Activated CD4-positive, alpha-beta memory T cell treated with anti-CD3 and anti-CD28 coated beads, Interleukin-2, amount 10 ng/mL, durations not matched to agents 7 days and 5 days (primary cell): Measurements from ENCODE around the gene PGS1. TPM values are rescaled to one million over a fixed set of nuclear protein-coding genes. Genes with fewer than 3 reads are reported as not detected.

Experiments
- CTCF ChIA-PET: fragments of 350-600 bp; sonication (Branson Sonifier 250); formaldehyde crosslinking; loops from one replicate; lab custom pipeline; 2021; ENCODE audit warnings: antibody characterized with exemption, inconsistent platforms; lab: Charles Lee
- POLR2A ChIA-PET: fragments of 350-600 bp; sonication (Branson Sonifier 250); formaldehyde crosslinking; loops from one replicate; lab custom pipeline; 2021; ENCODE audit warnings: antibody characterized with exemption; lab: Charles Lee
- DNase-seq: peaks from one replicate; pipeline ENCODE4 v3.0.0-alpha.2; 2020
- H3K27ac Mint-ChIP-seq: one replicate; pipeline ENCODE4 v1.8.0; 2021; ENCODE audit warnings: mild to moderate bottlenecking, mixed read lengths
- H3K27me3 Mint-ChIP-seq: one replicate; pipeline ENCODE4 v1.8.0; 2021; ENCODE audit warnings: mixed read lengths
- H3K36me3 Mint-ChIP-seq: one replicate; pipeline ENCODE4 v1.8.0; 2021; ENCODE audit warnings: low read depth, mixed read lengths
- H3K4me1 Mint-ChIP-seq: one replicate; pipeline ENCODE4 v1.8.0; 2021; ENCODE audit warnings: mixed read lengths
- H3K4me3 Mint-ChIP-seq: one replicate; pipeline ENCODE4 v1.8.0; 2021; ENCODE audit warnings: mild to moderate bottlenecking, mixed read lengths
- H3K9me3 Mint-ChIP-seq: one replicate; pipeline ENCODE4 v1.8.0; 2021; ENCODE audit warnings: mixed read lengths
- total RNA-seq, 2 experiments: library from RNA; stranded (reverse); gene quantifications; one replicate each; pipeline ENCODE4 v1.2.3, GENCODE V29; 2021

The PGS1 gene
- total RNA-seq, 2 experiments from 2014 or later: 70.7 to 75.5 TPM

GRCh38 chr17:78359997-78360370 is 18.5 kb upstream of the PGS1 start, which contains the start of gene SOCS3:
Gene SOCS3, minus strand, starts transcription at chr17:78360077. Its CDS starts 982 bp downstream, at chr17:78359095.
- peaks cover 48% of the 10 kb centered on the region for H3K4me1 Mint-ChIP-seq
- peaks cover 4% of the 10 kb centered on the region for H3K27me3 Mint-ChIP-seq
- H3K27ac Mint-ChIP-seq: peak within 1 kb of the TSS; percentile 93
- DNase-seq: peak; percentile 98
- no peaks in the 10 kb centered on the region for H3K9me3 Mint-ChIP-seq
- H3K4me3 Mint-ChIP-seq: peak within 1 kb of the TSS; percentile 83
- ChIA-PET POLR2A (interaction anchor here (0.8 to 6.4 kb wide), 16 partner anchors 10 to 425 kb away, joined by 3 to 153 read pairs (median 4); no protein-coding TSS in a partner anchor), CTCF (interaction anchor here (0.7 to 7.3 kb wide), 11 partner anchors 16 to 389 kb away, joined by 3 to 74 read pairs (median 8); partner anchors contain the start of gene PGS1)
- peaks cover 40% of the 10 kb centered on the region for H3K36me3 Mint-ChIP-seq

DNA sequence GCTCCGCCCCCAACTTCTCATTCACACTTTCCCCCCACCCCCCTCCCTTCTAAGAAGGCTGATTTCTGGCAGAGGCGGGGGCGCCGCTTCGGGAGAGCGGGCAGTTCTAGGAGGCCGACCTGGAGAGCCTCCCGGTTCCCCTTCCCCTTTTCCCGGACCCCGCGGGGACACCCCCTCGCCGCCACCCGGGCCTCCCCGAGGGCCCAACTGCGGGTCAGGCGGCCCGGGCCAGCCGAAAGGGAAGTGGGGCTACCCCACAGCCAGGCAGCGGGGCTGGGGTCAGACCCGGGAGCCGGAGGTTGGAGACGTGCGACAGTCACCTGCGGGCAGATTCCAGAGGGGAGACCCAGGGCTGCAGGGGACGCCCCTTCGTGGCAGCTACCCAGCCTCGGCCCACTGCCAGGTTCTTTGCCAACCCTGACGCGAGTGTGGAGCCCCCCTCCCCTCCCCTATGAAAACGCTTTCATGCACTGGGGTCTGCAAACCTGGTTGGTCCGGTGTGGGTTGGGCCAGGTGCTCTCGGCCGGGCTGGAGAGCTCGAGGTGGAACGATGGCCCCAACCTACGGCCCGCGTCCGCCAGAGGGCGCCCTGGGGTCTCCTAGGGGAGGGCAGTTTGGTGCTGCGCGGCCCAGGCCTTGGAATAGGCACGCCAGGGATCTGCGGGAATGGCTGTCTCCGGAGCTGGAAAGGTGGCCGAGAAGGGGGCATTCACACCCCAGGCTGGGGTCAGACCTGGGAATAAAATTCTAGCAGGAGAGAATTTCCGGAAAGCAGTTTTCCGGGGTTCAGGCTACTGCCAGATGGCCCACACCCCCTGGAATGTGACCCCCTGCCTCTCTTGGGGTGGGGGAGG is 17.9 kb upstream of the PGS1 start:
- CTCF ChIA-PET: interaction anchor here (0.6 to 7.3 kb wide), 22 partner anchors 11 to 388 kb away, joined by 3 to 74 read pairs (median 4); partner anchors contain the start of gene PGS1
- peaks cover 46% of the 10 kb centered on the region for H3K4me1 Mint-ChIP-seq

DNA sequence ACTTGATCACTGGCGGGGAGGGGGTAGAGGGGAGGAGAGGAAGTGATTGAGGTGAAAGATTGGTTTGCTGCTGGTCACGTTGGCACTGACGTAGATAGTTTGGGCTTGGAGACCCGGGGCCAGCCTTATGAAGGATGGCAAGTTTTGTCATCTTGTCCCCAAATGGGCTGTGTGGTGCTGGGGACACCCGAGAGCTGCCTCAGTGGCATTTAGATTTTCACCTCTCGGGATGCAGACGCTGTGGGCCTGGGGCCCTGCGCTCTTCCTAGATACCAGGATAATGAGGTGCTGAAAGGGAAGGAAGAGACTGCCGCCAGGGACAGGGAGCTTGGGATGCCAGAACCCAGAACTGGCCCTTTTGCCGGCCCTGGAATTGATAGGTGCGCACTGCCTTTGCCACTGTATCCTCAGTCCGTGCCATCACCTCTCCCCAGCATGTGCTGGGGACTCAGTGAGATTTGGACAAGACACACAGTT is 17.2 kb upstream of the PGS1 start:
- H3K27ac Mint-ChIP-seq: peak overlapping the region; percentile 93
- H3K36me3 Mint-ChIP-seq: peaks cover 27% of the 10 kb centered on the region
- peaks cover 41% of the 10 kb centered on the region for H3K4me1 Mint-ChIP-seq
- DNase-seq: no peak
- no peaks in the 10 kb centered on the region for H3K9me3 Mint-ChIP-seq
- ChIA-PET CTCF (interaction anchor here (1.0 to 7.3 kb wide), 19 partner anchors 11 to 304 kb away, joined by 3 to 74 read pairs (median 6); partner anchors contain the start of gene PGS1), POLR2A (interaction anchor here (1.1 to 6.4 kb wide), 7 partner anchors 18 to 110 kb away, joined by 4 to 153 read pairs (median 13); no protein-coding TSS in a partner anchor)
- peak overlapping the region; percentile 83 for H3K4me3 Mint-ChIP-seq
- peaks cover 4% of the 10 kb centered on the region for H3K27me3 Mint-ChIP-seq

More for the DNA sequence above, 17.9 kb upstream of the PGS1 start:
- peaks cover 4% of the 10 kb centered on the region for H3K27me3 Mint-ChIP-seq
- H3K36me3 Mint-ChIP-seq: peaks cover 34% of the 10 kb centered on the region
- peak overlapping the region; percentile 83 for H3K4me3 Mint-ChIP-seq
- peak overlapping the region; percentile 93 for H3K27ac Mint-ChIP-seq
- peak; percentile 92 for DNase-seq
- H3K9me3 Mint-ChIP-seq: no peaks in the 10 kb centered on the region
- POLR2A ChIA-PET: interaction anchor here (0.8 to 6.4 kb wide), 16 partner anchors 9 to 424 kb away, joined by 3 to 153 read pairs (median 4); no protein-coding TSS in a partner anchor

DNA sequence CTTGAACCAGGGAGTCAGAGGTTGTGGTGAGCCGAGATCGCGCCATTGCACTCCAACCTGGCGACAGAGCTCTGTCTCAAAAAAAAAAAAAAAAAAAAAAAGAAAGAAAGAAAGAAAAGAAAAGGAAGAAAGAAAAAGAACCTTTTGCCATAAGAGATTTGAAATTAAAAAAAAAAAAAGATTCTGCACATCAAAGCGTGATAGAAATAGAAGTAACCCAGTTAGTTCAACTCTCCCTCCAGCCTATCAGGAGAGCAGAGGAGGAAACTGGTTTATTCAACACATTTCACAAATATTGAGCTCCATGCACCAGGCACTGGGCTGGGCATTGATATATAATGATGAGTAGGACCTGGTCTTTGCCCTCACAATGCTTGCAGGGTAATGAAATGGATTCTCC is 16.2 kb upstream of the PGS1 start:
- peaks cover 34% of the 10 kb centered on the region for H3K4me1 Mint-ChIP-seq
- no peaks in the 10 kb centered on the region for H3K9me3 Mint-ChIP-seq
- H3K27me3 Mint-ChIP-seq: peaks cover 6% of the 10 kb centered on the region
- H3K4me3 Mint-ChIP-seq: no peak overlapping the region
- CTCF ChIA-PET: interaction anchor here (0.6 to 7.3 kb wide), 10 partner anchors 18 to 118 kb away, joined by 3 to 74 read pairs (median 11); partner anchors contain the start of gene PGS1
- POLR2A ChIA-PET: interaction anchor here (1.0 to 5.6 kb wide), 2 partner anchors 19 to 60 kb away, joined by 3 to 31 read pairs; no protein-coding TSS in a partner anchor
- no peak for DNase-seq
- peaks cover 21% of the 10 kb centered on the region for H3K36me3 Mint-ChIP-seq
- H3K27ac Mint-ChIP-seq: no peak overlapping the region

DNA sequence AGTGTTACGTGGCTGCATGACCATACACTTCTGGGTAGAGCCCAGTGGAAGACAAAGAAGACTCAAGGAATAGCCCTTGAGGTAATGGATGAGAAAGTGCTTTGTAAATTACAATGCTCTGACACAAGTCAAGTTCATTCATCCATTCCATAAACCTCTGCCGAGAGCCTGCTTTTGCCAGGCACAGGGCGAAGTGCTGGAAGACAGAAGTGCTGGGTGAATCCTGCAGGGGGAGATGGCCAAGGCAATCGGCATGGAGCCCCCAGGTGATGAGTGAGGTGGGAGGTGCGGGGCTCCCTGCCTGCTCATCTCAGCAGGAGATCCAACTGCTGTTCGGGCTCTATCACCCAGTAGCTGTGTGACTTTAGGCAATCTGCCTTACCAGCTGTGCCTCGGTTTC is 15.8 kb upstream of the PGS1 start:
- POLR2A ChIA-PET: interaction anchor here (1.0 to 5.6 kb wide), 2 partner anchors 19 to 59 kb away, joined by 3 to 31 read pairs; no protein-coding TSS in a partner anchor
- Mint-ChIP-seq H3K4me1 (peaks cover 30% of the 10 kb centered on the region), H3K27ac (no peak overlapping the region), H3K36me3 (peaks cover 16% of the 10 kb centered on the region), H3K9me3 (no peaks in the 10 kb centered on the region), H3K4me3 (no peak overlapping the region), H3K27me3 (peaks cover 6% of the 10 kb centered on the region)
- DNase-seq: no peak
- CTCF ChIA-PET: interaction anchor here (1.4 to 7.3 kb wide), 8 partner anchors 10 to 111 kb away, joined by 3 to 74 read pairs (median 11); partner anchors contain the start of gene PGS1

GRCh38 chr17:78364436-78365281 is 13.8 kb upstream of the PGS1 start:
- ChIA-PET POLR2A (interaction anchor here (0.8 to 1.2 kb wide), 5 partner anchors 8 to 115 kb away, joined by 3 read pairs; no protein-coding TSS in a partner anchor), CTCF (interaction anchor here (1.5 to 7.3 kb wide), 4 partner anchors 8 to 58 kb away, joined by 3 to 74 read pairs (median 54); partner anchors contain the start of gene PGS1)
- Mint-ChIP-seq H3K4me1 (peaks cover 26% of the 10 kb centered on the region), H3K9me3 (no peaks in the 10 kb centered on the region), H3K27ac (no peak overlapping the region), H3K4me3 (no peak overlapping the region), H3K36me3 (peaks cover under 1% of the 10 kb centered on the region), H3K27me3 (peaks cover 6% of the 10 kb centered on the region)
- DNase-seq: peak; percentile 41

DNA sequence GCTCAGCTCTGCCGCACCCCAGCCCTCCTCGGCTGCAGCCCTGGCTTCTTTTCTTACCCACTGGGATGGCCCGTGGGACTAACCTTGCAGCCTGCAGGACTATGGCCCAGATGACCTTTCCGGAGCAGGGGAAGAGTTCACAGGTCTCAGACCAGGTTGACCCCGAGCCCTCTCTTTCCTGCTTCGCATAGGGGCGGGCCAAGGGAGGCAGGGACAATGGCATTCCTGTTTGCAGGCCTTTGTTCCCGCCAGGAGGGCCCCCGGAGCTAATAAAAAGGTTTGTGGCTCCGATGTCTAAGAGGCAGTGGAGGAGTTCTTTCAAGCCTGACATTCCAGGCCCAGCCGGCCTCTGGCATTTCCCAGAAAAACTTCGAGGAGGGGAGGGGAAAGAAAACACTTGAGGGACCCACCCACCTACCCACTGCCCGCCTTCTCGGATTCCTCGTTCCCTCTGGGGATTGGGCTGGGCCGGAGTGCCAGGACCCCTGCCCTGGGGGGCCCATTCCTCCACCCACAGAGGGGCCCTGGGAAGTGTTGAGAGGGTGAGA is 12.8 kb upstream of the PGS1 start:
- Mint-ChIP-seq H3K27me3 (peaks cover 6% of the 10 kb centered on the region), H3K27ac (no peak overlapping the region), H3K36me3 (no peaks in the 10 kb centered on the region), H3K4me1 (peaks cover 26% of the 10 kb centered on the region), H3K4me3 (no peak overlapping the region), H3K9me3 (no peaks in the 10 kb centered on the region)
- ChIA-PET CTCF (no interaction called here), POLR2A (no interaction called here)
- DNase-seq: no peak

GRCh38 chr17:78366109-78366848 is 12.2 kb upstream of the PGS1 start:
- POLR2A ChIA-PET: no interaction called here
- H3K27me3 Mint-ChIP-seq: peaks cover 6% of the 10 kb centered on the region
- no peaks in the 10 kb centered on the region for H3K36me3 Mint-ChIP-seq
- no peak for DNase-seq
- H3K4me3 Mint-ChIP-seq: no peak overlapping the region
- CTCF ChIA-PET: no interaction called here
- H3K4me1 Mint-ChIP-seq: peaks cover 20% of the 10 kb centered on the region
- no peaks in the 10 kb centered on the region for H3K9me3 Mint-ChIP-seq
- no peak overlapping the region for H3K27ac Mint-ChIP-seq

GRCh38 chr17:78367193-78367592 is 11.3 kb upstream of the PGS1 start:
- no peak overlapping the region for H3K27ac Mint-ChIP-seq
- DNase-seq: no peak
- CTCF ChIA-PET: no interaction called here
- no peaks in the 10 kb centered on the region for H3K36me3 Mint-ChIP-seq
- H3K4me3 Mint-ChIP-seq: no peak overlapping the region
- POLR2A ChIA-PET: no interaction called here
- H3K9me3 Mint-ChIP-seq: no peaks in the 10 kb centered on the region
- H3K4me1 Mint-ChIP-seq: peaks cover 20% of the 10 kb centered on the region
- peaks cover 6% of the 10 kb centered on the region for H3K27me3 Mint-ChIP-seq

DNA sequence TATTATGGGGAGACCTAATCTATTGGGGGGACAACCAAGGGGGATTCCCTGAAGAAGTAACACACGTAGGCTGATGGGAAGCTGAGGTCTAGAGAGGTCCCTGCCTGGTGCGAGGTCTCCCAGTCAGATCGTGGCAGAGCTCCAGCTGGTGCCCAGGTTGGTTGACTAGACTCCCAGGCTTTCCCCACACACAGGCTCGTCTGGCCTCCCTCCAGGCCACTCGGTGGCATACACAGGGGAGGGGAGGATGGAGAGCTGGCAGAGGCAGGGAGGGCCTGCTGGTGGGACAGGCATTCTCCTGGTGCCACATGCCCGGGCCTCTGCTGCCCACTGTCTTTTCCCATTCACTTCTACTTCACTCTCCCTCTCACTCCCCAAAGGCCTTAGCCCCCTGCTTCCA is 10.1 kb upstream of the PGS1 start:
- POLR2A ChIA-PET: no interaction called here
- H3K27me3 Mint-ChIP-seq: peaks cover 3% of the 10 kb centered on the region
- no peaks in the 10 kb centered on the region for H3K9me3 Mint-ChIP-seq
- H3K4me1 Mint-ChIP-seq: peaks cover 17% of the 10 kb centered on the region
- H3K27ac Mint-ChIP-seq: no peak overlapping the region
- H3K4me3 Mint-ChIP-seq: no peak overlapping the region
- H3K36me3 Mint-ChIP-seq: no peaks in the 10 kb centered on the region
- DNase-seq: no peak
- CTCF ChIA-PET: no interaction called here

GRCh38 chr17:78368854-78369495 is 9.5 kb upstream of the PGS1 start:
- POLR2A ChIA-PET: interaction anchor here (2.2 kb wide), 1 partner anchor 9 kb away, joined by 11 read pairs; the partner anchor contains the start of gene SOCS3
- H3K4me1 Mint-ChIP-seq: peaks cover 15% of the 10 kb centered on the region
- CTCF ChIA-PET: interaction anchor here (1.8 kb wide), 1 partner anchor 53 kb away, joined by 5 read pairs; no protein-coding TSS in a partner anchor

More at GRCh38 chr17:78368854-78369495, 9.5 kb upstream of the PGS1 start:
- H3K27ac Mint-ChIP-seq: no peak overlapping the region
- no peak for DNase-seq
- no peak overlapping the region for H3K4me3 Mint-ChIP-seq
- no peaks in the 10 kb centered on the region for H3K36me3 Mint-ChIP-seq
- H3K27me3 Mint-ChIP-seq: peaks cover 3% of the 10 kb centered on the region
- no peaks in the 10 kb centered on the region for H3K9me3 Mint-ChIP-seq
